SK-N-MC (cell line): Measurements from ENCODE around the gene ANXA5.

Source experiments
- DNase-seq: peaks from one replicate; pipeline ENCODE4 v3.0.0-alpha.2; 2011; ENCODE audit warnings: low read depth, low spot score
- H3K27ac ChIP-seq: fragments of 200-600 bp; sonication (generic); 2 replicates; pipeline ENCODE4 v1.5.1; 2016; ENCODE audit warnings: mixed run types
- H3K36me3 ChIP-seq: fragments of 200-600 bp; sonication (generic); 2 replicates; pipeline ENCODE4 v1.6.1; 2017; ENCODE audit warnings: antibody characterized with exemption, low read length, mixed read lengths; ENCODE audit not compliant: insufficient read depth
- H3K4me3 ChIP-seq: fragments of 200-600 bp; sonication (generic); 2 replicates; pipeline ENCODE4 v1.5.1; 2016
- H3K9ac ChIP-seq: fragments of 200-600 bp; sonication (generic); 2 replicates; pipeline ENCODE4 v1.8.0; 2017; ENCODE audit warnings: mixed run types, mixed read lengths; ENCODE audit not compliant: insufficient read length
- H3K9me3 ChIP-seq: fragments of 200-600 bp; sonication (generic); 2 replicates; pipeline ENCODE4 v1.6.1; 2017; ENCODE audit warnings: low read depth, mild to moderate bottlenecking, antibody characterized with exemption, low read length, moderate library complexity, mixed read lengths
- EZH2 ChIP-seq: fragments of 200-600 bp; sonication (generic); IDR thresholded peaks from one replicate; pipeline ENCODE4 v1.6.1; 2017; ENCODE audit warnings: antibody characterized with exemption
- FOXP2 ChIP-seq: optimal IDR thresholded peaks from 2 replicates; pipeline ENCODE3; 2011; ENCODE audit warnings: mild to moderate bottlenecking, moderate library complexity; ENCODE audit not compliant: insufficient read depth; ENCODE audit errors: extremely low read length, control extremely low read depth
- POLR2AphosphoS5 ChIP-seq: IDR thresholded peaks from 2 replicates; pipeline ENCODE4 v1.6.1; 2012; ENCODE audit warnings: mild to moderate bottlenecking, low read depth, low read length, borderline replicate concordance

ANXA5 gene

GRCh38 chr4:121717680-121718237 lies 21.0 kb upstream of the ANXA5 start:
- Histone ChIP-seq H3K27ac (no peak overlapping the region), H3K4me3 (no peak overlapping the region), H3K36me3 (no peaks in the 10 kb centered on the region), H3K9ac (no peak overlapping the region), H3K9me3 (no peaks in the 10 kb centered on the region)
- TF ChIP-seq FOXP2, result no peak
- TF ChIP-seq EZH2, result no peak
- TF ChIP-seq POLR2AphosphoS5, result no peak
- DNase-seq, result no peak

GRCh38 chr4:121714548-121714947 lies 17.8 kb upstream of the ANXA5 start:
- Histone ChIP-seq H3K27ac (no peak overlapping the region), H3K9ac (no peak overlapping the region), H3K9me3 (no peaks in the 10 kb centered on the region), H3K36me3 (no peaks in the 10 kb centered on the region), H3K4me3 (no peak overlapping the region)
- DNase-seq, result no peak
- TF ChIP-seq POLR2AphosphoS5 (no peak), FOXP2 (no peak), EZH2 (no peak)

GRCh38 chr4:121712783-121713182 lies 16.0 kb upstream of the ANXA5 start:
- Histone ChIP-seq H3K27ac (no peak overlapping the region), H3K9me3 (no peaks in the 10 kb centered on the region), H3K4me3 (no peak overlapping the region), H3K9ac (no peak overlapping the region), H3K36me3 (no peaks in the 10 kb centered on the region)
- no peak for TF ChIP-seq FOXP2
- DNase-seq, result no peak

GRCh38 chr4:121712001-121712651 lies 15.3 kb upstream of the ANXA5 start:
- Histone ChIP-seq H3K9me3 (no peaks in the 10 kb centered on the region), H3K27ac (no peak overlapping the region), H3K4me3 (no peak overlapping the region), H3K9ac (no peak overlapping the region), H3K36me3 (no peaks in the 10 kb centered on the region)
- no peak for DNase-seq
- TF ChIP-seq FOXP2 (no peak), EZH2 (no peak)

GRCh38 chr4:121711263-121712000 lies 14.7 kb upstream of the ANXA5 start:
- Histone ChIP-seq H3K27ac (no peak overlapping the region), H3K36me3 (no peaks in the 10 kb centered on the region), H3K9me3 (no peaks in the 10 kb centered on the region), H3K4me3 (no peak overlapping the region), H3K9ac (no peak overlapping the region)
- TF ChIP-seq FOXP2 (no peak), EZH2 (no peak), POLR2AphosphoS5 (no peak)
- no peak for DNase-seq

- no peaks in the 10 kb centered on the region for H3K9me3 ChIP-seq
- no peak overlapping the region for H3K9ac ChIP-seq
- H3K27ac ChIP-seq, result no peak overlapping the region
- DNase-seq, result no peak
- no peak for TF ChIP-seq FOXP2
- TF ChIP-seq POLR2AphosphoS5, result no peak
- no peak for TF ChIP-seq EZH2
- H3K36me3 ChIP-seq, result no peaks in the 10 kb centered on the region
- no peak overlapping the region for H3K4me3 ChIP-seq
Observed at GRCh38 chr4:121709766-121710405, 13.1 kb upstream of the ANXA5 start.

- no peak for DNase-seq
- Histone ChIP-seq H3K36me3 (no peaks in the 10 kb centered on the region), H3K9me3 (no peaks in the 10 kb centered on the region), H3K27ac (no peak overlapping the region), H3K9ac (no peak overlapping the region), H3K4me3 (no peak overlapping the region)
- no peak for TF ChIP-seq POLR2AphosphoS5
- TF ChIP-seq EZH2, result no peak
- TF ChIP-seq FOXP2, result no peak
Observed at GRCh38 chr4:121707344-121707743, 10.6 kb upstream of the ANXA5 start.

- no peak for DNase-seq
- Histone ChIP-seq H3K9ac (no peak overlapping the region), H3K9me3 (no peaks in the 10 kb centered on the region), H3K27ac (no peak overlapping the region), H3K36me3 (no peaks in the 10 kb centered on the region), H3K4me3 (no peak overlapping the region)
- TF ChIP-seq FOXP2, result no peak
- TF ChIP-seq POLR2AphosphoS5, result no peak
- no peak for TF ChIP-seq EZH2
Observed at GRCh38 chr4:121706595-121707021, 9.8 kb upstream of the ANXA5 start.
